Breast epithelium (tissue), 3 donors: ENCODE measurements around the gene DOK1.

Source experiments
- CTCF ChIP-seq, 3 donors: fragments of 450-650 bp; IDR thresholded peaks; one replicate each; pipeline ENCODE4 v1.5.1; 2016 to 2017; ENCODE audit warnings: antibody characterized with exemption in 3 of 3, mild to moderate bottlenecking in 3 of 3, moderate library complexity in 3 of 3
- POLR2A ChIP-seq: fragments of 450-650 bp; IDR thresholded peaks from one replicate; pipeline ENCODE4 v1.6.1; 2016; ENCODE audit warnings: antibody characterized with exemption, mild to moderate bottlenecking, moderate library complexity
- POLR2AphosphoS5 ChIP-seq, 3 donors: sonication (generic); formaldehyde crosslinking; IDR thresholded peaks; one replicate each; pipeline ENCODE4 v1.6.1; 2017; ENCODE audit warnings: antibody characterized with exemption in 3 of 3

- TF ChIP-seq CTCF (IDR thresholded peaks at IDR 0.05) (no peak), POLR2A (no peak), POLR2AphosphoS5 (IDR thresholded peaks at IDR 0.05) (no peak)
Observed at GRCh38 chr2:74507926-74508520, 46.5 kb upstream of the DOK1 start.
